Stimulated activated CD4-positive, alpha-beta T cell treated with anti-CD3 and anti-CD28 coated beads, Interleukin-2, amount 100 ng/mL, for 48 hours (primary cell): ENCODE measurements around the gene RBBP5.
"Not testable (repeated sequence)": the region's sequence is repeated elsewhere in the genome, so short reads cannot be mapped to it uniquely, and the experiment has no call there.

Source experiments
- DNase-seq, 2 donors: peaks; one replicate each; pipeline ENCODE4 v3.0.0-alpha.2; 2020

Gene RBBP5, protein sequence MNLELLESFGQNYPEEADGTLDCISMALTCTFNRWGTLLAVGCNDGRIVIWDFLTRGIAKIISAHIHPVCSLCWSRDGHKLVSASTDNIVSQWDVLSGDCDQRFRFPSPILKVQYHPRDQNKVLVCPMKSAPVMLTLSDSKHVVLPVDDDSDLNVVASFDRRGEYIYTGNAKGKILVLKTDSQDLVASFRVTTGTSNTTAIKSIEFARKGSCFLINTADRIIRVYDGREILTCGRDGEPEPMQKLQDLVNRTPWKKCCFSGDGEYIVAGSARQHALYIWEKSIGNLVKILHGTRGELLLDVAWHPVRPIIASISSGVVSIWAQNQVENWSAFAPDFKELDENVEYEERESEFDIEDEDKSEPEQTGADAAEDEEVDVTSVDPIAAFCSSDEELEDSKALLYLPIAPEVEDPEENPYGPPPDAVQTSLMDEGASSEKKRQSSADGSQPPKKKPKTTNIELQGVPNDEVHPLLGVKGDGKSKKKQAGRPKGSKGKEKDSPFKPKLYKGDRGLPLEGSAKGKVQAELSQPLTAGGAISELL

DNA sequence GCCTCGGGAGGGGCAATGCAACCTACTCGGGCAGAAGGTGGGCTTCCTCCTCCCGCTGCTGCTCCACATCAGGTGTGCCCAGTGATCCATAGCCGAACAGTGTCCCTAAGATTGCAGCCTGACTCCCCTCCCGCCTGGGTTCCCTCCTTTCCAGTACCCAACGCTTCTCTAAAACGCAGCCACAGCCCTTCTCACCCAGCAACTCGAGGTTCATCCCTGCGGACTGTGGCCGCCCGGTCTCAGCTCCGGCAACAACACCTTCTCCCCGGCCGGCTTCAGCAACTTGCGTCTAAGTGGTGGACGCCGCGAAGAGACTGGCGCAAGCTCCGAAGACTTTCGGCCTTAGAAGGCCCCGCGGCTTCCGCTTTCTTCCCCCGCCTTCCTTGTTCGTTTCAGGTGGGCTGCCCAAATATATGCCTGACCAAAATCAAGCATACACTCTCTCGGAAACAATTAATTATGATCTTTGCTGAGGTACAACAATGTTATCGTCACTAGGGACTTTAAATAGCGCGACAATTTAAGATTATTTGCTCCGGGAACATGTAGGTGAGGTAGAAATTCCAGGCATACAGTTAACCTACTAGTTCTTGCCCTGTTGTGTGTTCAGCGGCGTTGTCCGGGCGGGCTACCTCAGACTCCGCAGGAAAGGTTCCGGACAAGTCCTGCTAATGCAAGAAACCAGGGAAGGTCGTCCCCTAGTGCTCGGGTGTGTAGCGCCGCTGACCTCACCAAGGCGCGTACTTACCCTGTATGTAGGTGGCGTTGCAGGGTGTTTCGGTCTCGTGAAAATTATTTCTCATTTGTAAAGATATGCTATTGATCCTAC is at the start of gene RBBP5:
TSS of gene RBBP5 (minus strand) at position 319 of the 829 bp plus-strand sequence. CDS start at position 214, 105 bp downstream.
- peak; percentile 93 for DNase-seq

DNA sequence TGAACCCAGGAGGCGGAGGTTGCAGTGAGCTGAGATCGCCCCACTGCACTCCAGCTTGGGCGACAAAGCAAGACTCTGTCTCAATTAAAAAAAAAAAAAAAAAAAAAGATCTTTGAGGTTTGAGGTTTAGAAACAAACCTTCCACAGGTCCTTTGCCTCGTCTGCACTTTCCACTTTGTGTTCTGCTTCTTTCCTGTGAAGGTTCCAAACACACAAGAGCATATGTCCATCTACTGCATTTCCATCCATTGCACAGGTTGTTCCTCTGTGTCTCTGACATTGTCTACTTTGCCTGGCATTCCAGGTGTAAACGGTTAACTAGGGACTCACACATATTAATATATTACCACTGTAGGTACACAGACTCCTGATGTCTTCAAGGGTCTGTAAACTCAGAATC is 49.6 kb upstream of the RBBP5 start:
- no peak for DNase-seq

GRCh38 chr1:205170532-205171269 is 48.9 kb upstream of the RBBP5 start:
- DNase-seq, result no peak

DNA sequence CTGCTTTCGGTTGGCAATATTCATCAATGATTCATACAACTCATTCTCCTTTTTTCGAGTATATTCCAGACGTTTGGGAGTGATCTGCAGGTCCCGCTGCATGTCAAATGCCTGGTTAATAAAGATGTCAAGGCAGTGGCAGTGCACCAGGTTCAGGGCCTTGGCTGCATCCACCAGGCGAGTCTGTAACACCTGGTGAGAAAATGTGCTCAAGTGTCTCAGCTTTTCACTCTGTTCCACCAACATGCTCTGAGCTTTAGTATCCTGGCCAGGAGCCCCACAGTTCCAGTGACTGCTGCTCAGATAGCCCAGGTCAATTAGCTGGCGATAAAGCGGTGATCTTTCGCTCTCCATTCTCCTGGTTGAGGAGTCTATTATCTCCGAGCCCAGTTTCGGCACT is 47.5 kb upstream of the RBBP5 start:
- no peak for DNase-seq

- DNase-seq, result no peak
These were observed 46.5 kb upstream of the RBBP5 start for GRCh38 chr1:205168291-205168690.

DNA sequence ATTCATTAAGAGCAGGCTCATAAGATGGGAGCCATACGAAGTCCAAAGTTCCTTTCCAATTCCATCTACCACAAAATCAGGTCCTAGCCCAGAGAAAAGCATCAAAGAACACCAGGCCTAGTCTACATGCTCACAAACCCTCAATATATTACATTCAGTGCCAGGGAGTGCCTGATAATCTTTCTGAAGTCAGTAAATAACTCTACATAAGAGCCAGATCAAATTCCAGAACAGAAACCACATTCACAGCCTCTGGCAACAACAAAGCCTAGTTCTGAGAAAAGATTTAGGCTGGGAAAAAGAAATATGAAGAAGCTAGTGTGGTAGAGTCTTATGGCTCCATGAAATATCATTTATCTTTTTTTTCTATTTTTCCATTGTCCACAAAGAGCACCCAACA is 40.5 kb upstream of the RBBP5 start:
- no peak for DNase-seq

GRCh38 chr1:205161076-205161475 is 39.3 kb upstream of the RBBP5 start:
- no peak for DNase-seq

DNA sequence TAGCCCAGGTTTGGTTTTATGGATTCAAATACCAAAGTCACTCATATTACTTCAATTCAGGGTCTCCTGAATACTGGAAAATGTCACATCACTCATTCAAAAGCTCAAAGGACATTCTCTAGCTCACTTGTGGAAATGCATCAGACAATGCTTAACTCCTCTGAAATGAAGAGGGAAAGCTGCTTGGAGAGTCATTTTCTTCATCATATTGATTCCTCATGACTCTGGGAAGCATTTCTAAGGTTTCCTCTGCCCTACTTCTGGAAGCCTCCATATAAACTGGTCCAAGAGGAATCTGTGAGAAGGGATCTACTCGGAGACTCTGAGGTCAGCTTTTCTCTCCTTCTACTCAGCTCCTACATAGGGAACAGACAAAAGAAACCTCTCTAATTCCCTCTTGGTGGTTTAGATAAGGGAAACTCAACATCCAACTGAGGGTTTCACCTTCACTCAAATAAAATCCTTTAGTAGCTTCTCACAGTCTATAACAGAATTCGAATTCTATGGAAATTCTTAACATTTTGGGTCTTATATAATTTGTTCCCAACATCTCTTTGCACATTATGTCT is 36.4 kb upstream of the RBBP5 start:
- no peak for DNase-seq

DNA sequence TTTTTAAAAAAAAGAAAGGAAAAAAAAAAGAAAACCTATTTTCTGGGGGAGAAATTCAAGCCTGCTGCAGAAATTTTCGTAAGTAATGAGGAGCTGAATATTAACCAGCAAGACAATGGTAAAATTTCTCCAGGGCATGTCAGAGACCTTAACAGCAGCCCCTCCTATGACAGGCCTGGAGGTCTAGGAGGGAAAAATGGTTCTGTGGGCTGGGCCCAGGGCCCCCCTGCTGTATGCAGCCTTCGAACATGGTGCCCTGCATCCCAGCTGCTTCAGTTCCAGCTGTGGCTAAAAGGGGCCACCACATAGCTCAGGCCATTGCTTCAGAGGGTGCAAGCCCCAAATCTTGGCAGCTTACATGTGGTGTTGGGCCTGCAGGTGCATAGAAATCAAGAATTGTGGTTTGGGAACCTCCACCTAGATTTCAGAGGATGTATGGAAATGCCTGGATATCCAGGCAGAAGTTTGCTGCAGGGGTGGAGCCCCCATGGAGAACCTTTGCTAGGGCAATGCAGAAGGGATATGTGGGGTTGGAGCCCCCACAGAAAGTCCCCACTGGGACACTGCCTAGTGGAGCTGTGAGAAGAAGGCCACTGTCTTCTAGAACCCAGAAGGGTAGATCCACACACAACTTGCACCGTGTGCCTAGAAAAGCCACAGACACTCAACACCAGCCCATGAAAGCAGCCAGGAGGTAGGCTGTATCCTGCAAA is 34.0 kb upstream of the RBBP5 start:
- not testable (repeated sequence) for DNase-seq

- no peak for DNase-seq
These were observed 30.7 kb upstream of the RBBP5 start for GRCh38 chr1:205152505-205152904.

- no peak for DNase-seq
These were observed 29.1 kb upstream of the RBBP5 start for GRCh38 chr1:205150651-205151428.

DNA sequence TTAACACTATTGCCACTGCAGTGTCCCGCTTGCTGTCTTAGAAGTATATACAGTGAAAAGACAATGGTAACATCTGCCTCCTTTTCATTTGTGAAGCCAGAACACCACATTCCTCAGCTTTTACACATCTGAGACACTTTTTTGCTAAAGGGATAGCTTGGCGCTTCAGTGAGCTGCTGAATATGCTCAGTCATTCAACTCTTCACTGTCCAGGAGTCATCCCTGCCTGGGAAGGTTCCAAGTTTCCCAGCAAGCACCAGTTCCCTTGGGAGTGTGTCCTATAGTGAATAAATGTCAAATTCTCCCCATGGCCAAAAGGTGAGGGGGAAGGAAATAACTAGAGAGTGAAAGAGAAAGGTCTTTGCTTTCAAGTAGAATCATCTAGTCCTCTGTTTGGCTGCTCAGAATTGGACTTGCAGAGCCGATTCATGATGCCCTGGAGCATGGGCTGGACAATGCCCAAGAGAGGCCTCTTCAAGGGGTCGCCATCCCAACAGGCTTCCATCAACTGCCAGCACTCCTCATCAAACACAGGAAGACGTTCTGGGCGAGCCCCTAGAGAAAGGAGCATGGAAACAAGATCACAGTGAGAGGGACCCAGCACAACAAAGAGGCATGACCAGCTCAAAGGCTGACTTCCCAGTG is 25.5 kb upstream of the RBBP5 start:
- DNase-seq, result no peak

DNA sequence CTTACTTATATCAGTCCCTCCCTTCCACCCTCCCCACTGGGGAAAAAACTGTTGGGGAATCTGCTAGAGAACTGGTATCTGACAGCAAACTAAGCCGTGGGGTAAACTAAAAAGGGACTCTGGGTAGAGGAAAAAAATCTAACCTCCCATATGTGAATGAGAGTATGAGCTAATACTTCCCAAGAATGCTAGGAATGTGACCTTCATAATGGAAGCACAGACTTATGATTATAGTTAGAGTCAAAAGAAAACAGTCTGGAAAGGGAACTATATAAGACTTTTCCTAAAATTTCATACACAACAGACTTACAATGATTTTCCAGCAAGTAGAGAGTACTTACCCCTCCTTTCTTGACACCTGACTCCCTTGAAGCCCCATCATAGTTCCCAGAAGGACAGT is 23.0 kb upstream of the RBBP5 start:
- no peak for DNase-seq

DNA sequence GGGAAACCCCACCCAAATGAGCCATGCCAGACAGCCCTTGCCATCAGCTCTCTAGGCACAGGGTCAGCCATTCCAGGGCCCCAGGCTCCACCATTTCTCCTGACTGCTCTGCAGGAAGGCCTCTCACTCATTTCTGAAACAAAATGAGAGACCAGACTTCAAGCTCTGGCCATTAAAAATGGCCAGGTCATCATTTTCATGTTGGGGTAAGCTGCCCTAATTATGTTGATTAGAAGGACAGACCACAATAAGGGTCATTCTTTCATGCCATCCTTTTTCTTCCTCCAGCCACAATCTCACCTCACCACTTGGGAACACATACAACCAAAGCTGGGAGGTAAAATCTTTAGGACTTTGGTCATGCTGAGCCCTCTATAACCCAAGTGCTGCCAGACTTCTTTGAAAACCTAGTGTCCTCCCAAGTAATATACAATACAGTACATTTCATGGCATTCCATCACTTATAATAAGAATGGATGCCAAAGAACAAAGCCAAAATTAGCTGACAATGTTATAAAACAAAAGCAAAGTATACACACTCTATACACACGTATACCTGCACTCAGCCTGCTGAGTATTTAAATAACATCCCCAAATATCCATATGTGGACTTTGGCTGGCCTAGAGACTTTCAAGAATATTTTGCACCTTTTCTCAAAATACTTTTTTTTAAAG is 22.4 kb upstream of the RBBP5 start:
- DNase-seq, result no peak

DNA sequence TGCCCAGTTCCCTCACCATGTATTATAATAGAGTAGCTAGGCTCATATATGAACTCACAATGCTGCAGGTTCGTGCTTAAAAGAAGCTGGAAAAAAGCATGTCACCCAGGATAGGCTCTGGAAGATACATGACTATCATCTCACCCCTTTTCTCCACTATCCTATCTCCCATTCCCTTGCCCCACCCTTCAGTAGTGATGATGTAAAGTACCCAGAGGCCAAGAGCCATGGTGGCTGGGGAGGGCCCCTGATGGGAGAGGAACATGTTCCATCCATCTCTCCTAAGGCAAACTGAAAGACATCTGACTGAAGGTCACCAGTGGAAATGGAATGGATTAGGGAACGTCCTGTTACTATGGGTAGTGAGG is 20.3 kb upstream of the RBBP5 start:
- no peak for DNase-seq

- DNase-seq, result peak; percentile 75 to 76
These were observed 19.7 kb upstream of the RBBP5 start for GRCh38 chr1:205141236-205142101.

DNA sequence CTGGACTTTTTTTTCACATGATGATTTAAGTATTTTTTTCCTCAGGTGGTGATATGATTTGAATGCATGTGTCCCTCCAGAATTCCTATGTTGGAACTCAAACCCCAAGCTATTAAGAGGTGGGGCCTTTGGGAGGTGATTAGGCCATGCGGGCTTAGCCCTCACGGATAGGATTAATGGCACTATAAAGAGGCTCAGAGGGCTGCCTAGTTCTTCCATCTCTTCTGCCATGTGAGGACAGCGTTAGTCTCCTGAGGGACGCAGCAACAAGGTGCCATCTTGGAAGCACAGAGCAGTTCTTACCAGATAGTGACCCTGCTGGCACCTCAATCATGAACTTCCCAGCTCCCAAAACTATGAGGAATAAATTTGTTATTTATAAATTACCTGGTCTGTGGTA is 18.3 kb upstream of the RBBP5 start:
- no peak for DNase-seq

DNA sequence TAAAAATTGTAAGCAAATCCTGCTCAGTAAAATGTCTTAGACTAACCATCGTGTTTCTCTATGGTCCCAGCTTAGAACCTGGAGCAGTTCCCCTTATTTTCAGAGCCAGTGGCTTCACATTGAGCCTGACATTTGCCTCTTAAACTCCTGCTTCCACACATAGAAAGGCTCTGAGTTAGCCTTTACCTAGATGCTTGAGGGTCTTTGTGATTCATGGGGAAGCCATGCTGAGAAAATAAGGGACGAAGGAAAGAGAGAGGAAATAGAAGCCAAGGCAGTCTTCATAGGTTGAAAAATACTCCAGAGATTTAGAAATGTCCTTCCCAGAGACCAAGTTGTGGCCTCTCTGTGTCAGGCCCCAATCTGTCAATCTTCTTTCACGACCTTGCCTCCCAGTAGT is 16.1 kb upstream of the RBBP5 start:
- DNase-seq, result no peak

DNA sequence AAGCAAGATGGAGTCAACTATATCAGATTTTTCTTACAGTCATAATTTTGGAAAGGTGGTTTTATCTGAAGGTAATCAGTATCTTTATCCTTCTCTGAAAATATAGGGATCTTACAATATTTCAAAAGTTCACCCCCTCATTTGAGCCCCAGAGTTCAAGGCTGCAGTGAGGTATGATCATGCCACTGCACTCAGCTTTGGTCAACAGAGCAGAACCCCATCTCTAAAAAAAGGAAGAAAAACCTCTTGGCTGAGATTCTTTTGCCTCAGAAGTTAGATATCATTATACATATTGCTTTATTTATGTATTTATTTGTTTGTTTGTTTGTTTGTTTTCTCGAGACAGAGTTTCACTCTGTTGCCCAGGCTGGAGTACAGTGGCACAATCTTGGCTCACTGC is 11.5 kb upstream of the RBBP5 start:
- DNase-seq, result no peak
